GM18505 (cell line): ENCODE results near the gene CDK15.

ENCODE experiments used
- ATAC-seq: cut with Tn5 transposase; IDR thresholded peaks from one replicate; pipeline ENCODE4 v1.9.1; 2021; ENCODE audit not compliant: unreplicated experiment
- POLR2A ChIP-seq: IDR thresholded peaks from 4 replicates; pipeline ENCODE4 v1.6.1; 2011; ENCODE audit warnings: borderline replicate concordance; ENCODE audit not compliant: insufficient read depth, insufficient read length; ENCODE audit errors: extremely low read depth

CDK15 gene

GRCh38 chr2:201780674-201781493 lies 25.5 kb upstream of the CDK15 start, which contains the start of gene ALS2:
ALS2 (minus strand) TSS chr2:201780933; CDS start chr2:201768885, 12,048 bp downstream.
- TF ChIP-seq POLR2A, result peak; percentile 74

GRCh38 chr2:201781557-201782051 lies 24.7 kb upstream of the CDK15 start:
- no peak for TF ChIP-seq POLR2A
- no peak for ATAC-seq

More at GRCh38 chr2:201780674-201781493, 25.5 kb upstream of the CDK15 start, which contains the start of gene ALS2:
- ATAC-seq, result peak; percentile 95

GRCh38 chr2:201784563-201784962 lies 21.8 kb upstream of the CDK15 start:
- TF ChIP-seq POLR2A, result no peak
- ATAC-seq, result no peak

- no peak for ATAC-seq
- TF ChIP-seq POLR2A, result no peak
Measured at GRCh38 chr2:201785135-201785534, 21.2 kb upstream of the CDK15 start.

GRCh38 chr2:201786471-201786870 lies 19.9 kb upstream of the CDK15 start:
- no peak for ATAC-seq
- no peak for TF ChIP-seq POLR2A

- no peak for TF ChIP-seq POLR2A
- ATAC-seq, result no peak
Measured at GRCh38 chr2:201788371-201788770, 18.0 kb upstream of the CDK15 start.

- TF ChIP-seq POLR2A, result no peak
- no peak for ATAC-seq
Measured at GRCh38 chr2:201789395-201789794, 16.9 kb upstream of the CDK15 start.

GRCh38 chr2:201790291-201790690 lies 16.0 kb upstream of the CDK15 start:
- no peak for TF ChIP-seq POLR2A
- no peak for ATAC-seq

GRCh38 chr2:201790989-201791388 lies 15.3 kb upstream of the CDK15 start:
- ATAC-seq, result no peak
- TF ChIP-seq POLR2A, result no peak

- no peak for ATAC-seq
- no peak for TF ChIP-seq POLR2A
Measured at GRCh38 chr2:201793631-201794030, 12.7 kb upstream of the CDK15 start.

GRCh38 chr2:201794294-201794693 lies 12.0 kb upstream of the CDK15 start:
- ATAC-seq, result no peak

GRCh38 chr2:201795607-201796477 lies 10.5 kb upstream of the CDK15 start:
- no peak for ATAC-seq
- no peak for TF ChIP-seq POLR2A

More at GRCh38 chr2:201794294-201794693, 12.0 kb upstream of the CDK15 start:
- TF ChIP-seq POLR2A, result no peak

- ATAC-seq, result no peak
- TF ChIP-seq POLR2A, result no peak
Measured at GRCh38 chr2:201796478-201796865, 9.9 kb upstream of the CDK15 start.
